ENCODE results near the gene AMIGO2.

- TF ChIP-seq, protein P1, sequence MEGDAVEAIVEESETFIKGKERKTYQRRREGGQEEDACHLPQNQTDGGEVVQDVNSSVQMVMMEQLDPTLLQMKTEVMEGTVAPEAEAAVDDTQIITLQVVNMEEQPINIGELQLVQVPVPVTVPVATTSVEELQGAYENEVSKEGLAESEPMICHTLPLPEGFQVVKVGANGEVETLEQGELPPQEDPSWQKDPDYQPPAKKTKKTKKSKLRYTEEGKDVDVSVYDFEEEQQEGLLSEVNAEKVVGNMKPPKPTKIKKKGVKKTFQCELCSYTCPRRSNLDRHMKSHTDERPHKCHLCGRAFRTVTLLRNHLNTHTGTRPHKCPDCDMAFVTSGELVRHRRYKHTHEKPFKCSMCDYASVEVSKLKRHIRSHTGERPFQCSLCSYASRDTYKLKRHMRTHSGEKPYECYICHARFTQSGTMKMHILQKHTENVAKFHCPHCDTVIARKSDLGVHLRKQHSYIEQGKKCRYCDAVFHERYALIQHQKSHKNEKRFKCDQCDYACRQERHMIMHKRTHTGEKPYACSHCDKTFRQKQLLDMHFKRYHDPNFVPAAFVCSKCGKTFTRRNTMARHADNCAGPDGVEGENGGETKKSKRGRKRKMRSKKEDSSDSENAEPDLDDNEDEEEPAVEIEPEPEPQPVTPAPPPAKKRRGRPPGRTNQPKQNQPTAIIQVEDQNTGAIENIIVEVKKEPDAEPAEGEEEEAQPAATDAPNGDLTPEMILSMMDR (IDR thresholded peaks at IDR 0.05; ENCODE audit: insufficient read depth, low read depth, low read length): no peak
- TF ChIP-seq EZH2 (IDR thresholded peaks at IDR 0.05; ENCODE audit: insufficient read depth, low read length): no peak
Observed at GRCh38 chr12:47110718-47111391, 31.1 kb upstream of the AMIGO2 start.
